K562 (cell line): ENCODE data around the gene VTN.

Experiments used
- CTCF ChIP-seq, 3 experiments: IDR thresholded peaks in 2 of 3; conservative IDR thresholded peaks in 1 of 3; 2 replicates each; pipeline ENCODE4 v1.5.1; 2011 to 2012; ENCODE audit warnings: low read length in 3 of 3, mild to moderate bottlenecking in 3 of 3, control low read depth in 2 of 3, improper control_type of control experiment in 1 of 3, inconsistent platforms in 1 of 3, low read depth in 1 of 3, mixed read lengths in 1 of 3, moderate library complexity in 1 of 3; ENCODE audit not compliant: insufficient read depth in 2 of 3
- ELF4 ChIP-seq: fragments of 450-650 bp; formaldehyde crosslinking; IDR thresholded peaks from 2 replicates; pipeline ENCODE4 v1.4.0; 2022; ENCODE audit warnings: missing genetic modification characterization
- EZH2 ChIP-seq: IDR thresholded peaks from 2 replicates; pipeline ENCODE4 v1.6.1; 2012; ENCODE audit warnings: low read depth, mild to moderate bottlenecking, inconsistent platforms, low read length, borderline replicate concordance
- FOXA3 ChIP-seq, 2 experiments: fragments of 450-650 bp in 1 of 2; sonication (generic) in 1 of 2; formaldehyde crosslinking; IDR thresholded peaks in 1 of 2; conservative IDR thresholded peaks in 1 of 2; 2 replicates each; pipeline versions ENCODE4 v1.4.0 to v1.8.0; 2020 to 2022; ENCODE audit warnings: mild to moderate bottlenecking in 2 of 2, missing genetic modification reagents in 1 of 2
- HCFC1 ChIP-seq: IDR thresholded peaks from 2 replicates; pipeline ENCODE4 v1.6.1; 2012; ENCODE audit warnings: low read depth, low read length, improper control_type of control experiment
- JUN ChIP-seq, 2 experiments: sonication (generic) in 1 of 2; formaldehyde crosslinking in 1 of 2; IDR thresholded peaks; 2 replicates each; pipeline versions ENCODE4 v1.6.1 to v1.8.0; 2012 to 2022; ENCODE audit warnings: borderline replicate concordance in 2 of 2, mild to moderate bottlenecking in 2 of 2, improper control_type of control experiment in 1 of 2, low read depth in 1 of 2, low read length in 1 of 2, missing genetic modification reagents in 1 of 2
- KLF10 ChIP-seq: fragments of 250-450 bp; sonication (Bioruptor Pico); IDR thresholded peaks from 2 replicates; pipeline ENCODE4 v1.6.1; 2021; ENCODE audit warnings: matching md5 sums
- NFE2L1 ChIP-seq: fragments of 450-650 bp; IDR thresholded peaks from 2 replicates; pipeline ENCODE4 v1.6.1; 2016; ENCODE audit warnings: missing genetic modification characterization, low read depth, mild to moderate bottlenecking, missing compliant biosample characterization, moderate library complexity, borderline replicate concordance
- NR3C1 ChIP-seq: sonication (generic); formaldehyde crosslinking; IDR thresholded peaks from 2 replicates; pipeline ENCODE4 v1.8.1; 2022; ENCODE audit warnings: missing genetic modification reagents
- POLR2AphosphoS2 ChIP-seq: IDR thresholded peaks from 2 replicates; pipeline ENCODE4 v1.6.1; 2012; ENCODE audit warnings: low read length, improper control_type of control experiment
- RFX5 ChIP-seq: IDR thresholded peaks from 2 replicates; pipeline ENCODE4 v1.6.1; 2011; ENCODE audit warnings: low read depth, mild to moderate bottlenecking, improper control_type of control experiment, low read length
- ZNF76 ChIP-seq: fragments of 250-450 bp; sonication (Bioruptor Pico); IDR thresholded peaks from 2 replicates; pipeline ENCODE4 v1.4.0; 2020; ENCODE audit warnings: mild to moderate bottlenecking, moderate library complexity, borderline replicate concordance
- TF ChIP-seq, protein P1 (sequence below), 2 experiments: fragments of 450-650 bp; formaldehyde crosslinking in 1 of 2; IDR thresholded peaks; 2 replicates each; pipeline versions ENCODE4 v1.4.0 to v1.6.1; 2014 to 2020; ENCODE audit warnings: mild to moderate bottlenecking in 2 of 2, borderline replicate concordance in 1 of 2, low read depth in 1 of 2

- TF ChIP-seq EZH2 (no peak), CTCF (IDR thresholded peaks at IDR 0.05 in 2 of 3, conservative IDR thresholded peaks at IDR 0.05 in 1 of 3; ENCODE audit: insufficient read depth in 2 of 3, low read depth in 1 of 3, low read length in 3 of 3) (no peak), ELF4 (CRISPR knock-in tag) (no peak), FOXA3 (CRISPR knock-in tag; conservative IDR thresholded peaks at IDR 0.05 in 1 of 2, IDR thresholded peaks at IDR 0.05 in 1 of 2) (no peak), HCFC1 (no peak), NR3C1 (CRISPR knock-in tag) (no peak), ZNF76 (no peak), JUN (IDR thresholded peaks at IDR 0.05; ENCODE audit: borderline replicate concordance, low read depth, low read length) (no peak), JUN (CRISPR knock-in tag; IDR thresholded peaks at IDR 0.05; ENCODE audit: borderline replicate concordance) (no peak), POLR2AphosphoS2 (no peak), NFE2L1 (no peak), RFX5 (no peak), KLF10 (CRISPR knock-in tag) (no peak)
- TF ChIP-seq, protein P1, sequence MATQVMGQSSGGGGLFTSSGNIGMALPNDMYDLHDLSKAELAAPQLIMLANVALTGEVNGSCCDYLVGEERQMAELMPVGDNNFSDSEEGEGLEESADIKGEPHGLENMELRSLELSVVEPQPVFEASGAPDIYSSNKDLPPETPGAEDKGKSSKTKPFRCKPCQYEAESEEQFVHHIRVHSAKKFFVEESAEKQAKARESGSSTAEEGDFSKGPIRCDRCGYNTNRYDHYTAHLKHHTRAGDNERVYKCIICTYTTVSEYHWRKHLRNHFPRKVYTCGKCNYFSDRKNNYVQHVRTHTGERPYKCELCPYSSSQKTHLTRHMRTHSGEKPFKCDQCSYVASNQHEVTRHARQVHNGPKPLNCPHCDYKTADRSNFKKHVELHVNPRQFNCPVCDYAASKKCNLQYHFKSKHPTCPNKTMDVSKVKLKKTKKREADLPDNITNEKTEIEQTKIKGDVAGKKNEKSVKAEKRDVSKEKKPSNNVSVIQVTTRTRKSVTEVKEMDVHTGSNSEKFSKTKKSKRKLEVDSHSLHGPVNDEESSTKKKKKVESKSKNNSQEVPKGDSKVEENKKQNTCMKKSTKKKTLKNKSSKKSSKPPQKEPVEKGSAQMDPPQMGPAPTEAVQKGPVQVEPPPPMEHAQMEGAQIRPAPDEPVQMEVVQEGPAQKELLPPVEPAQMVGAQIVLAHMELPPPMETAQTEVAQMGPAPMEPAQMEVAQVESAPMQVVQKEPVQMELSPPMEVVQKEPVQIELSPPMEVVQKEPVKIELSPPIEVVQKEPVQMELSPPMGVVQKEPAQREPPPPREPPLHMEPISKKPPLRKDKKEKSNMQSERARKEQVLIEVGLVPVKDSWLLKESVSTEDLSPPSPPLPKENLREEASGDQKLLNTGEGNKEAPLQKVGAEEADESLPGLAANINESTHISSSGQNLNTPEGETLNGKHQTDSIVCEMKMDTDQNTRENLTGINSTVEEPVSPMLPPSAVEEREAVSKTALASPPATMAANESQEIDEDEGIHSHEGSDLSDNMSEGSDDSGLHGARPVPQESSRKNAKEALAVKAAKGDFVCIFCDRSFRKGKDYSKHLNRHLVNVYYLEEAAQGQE (IDR thresholded peaks at IDR 0.05; ENCODE audit: borderline replicate concordance): no peak
- TF ChIP-seq, protein P1 (CRISPR knock-in tag; IDR thresholded peaks at IDR 0.05; ENCODE audit: low read depth): no peak
Observed at GRCh38 chr17:28390563-28390962, 20.5 kb upstream of the VTN start.
